Testis (tissue), 3 donors: ENCODE results near the gene PKD2. TPM values are rescaled to one million over a fixed set of nuclear protein-coding genes. Genes with fewer than 3 reads are reported as not detected.

Experiments used
- DNase-seq: peaks from one replicate; pipeline ENCODE4 v3.0.0-alpha.2; 2019
- H3K27ac ChIP-seq, 2 donors: fragments of 200-600 bp; sonication (generic); one replicate each; pipeline ENCODE4 v1.5.1; 2019
- H3K27me3 ChIP-seq: fragments of 200-600 bp; sonication (generic); one replicate; pipeline ENCODE4 v1.5.1; 2019
- H3K36me3 ChIP-seq: fragments of 200-600 bp; sonication (generic); one replicate; pipeline ENCODE4 v1.5.1; 2017; ENCODE audit warnings: low read depth; ENCODE audit errors: missing control alignments
- H3K4me1 ChIP-seq: fragments of 200-600 bp; sonication (generic); one replicate; pipeline ENCODE4 v1.5.1; 2019
- H3K4me3 ChIP-seq, 2 donors: fragments of 200-600 bp; sonication (generic); one replicate each; pipeline ENCODE4 v1.5.1; 2017 to 2019
- H3K9me3 ChIP-seq: fragments of 200-600 bp; sonication (generic); one replicate; pipeline ENCODE4 v1.5.1; 2017
- CTCF ChIP-seq, 3 experiments: fragments of 450-650 bp in 2 of 3; fragments of 200-600 bp in 1 of 3; sonication (generic) in 1 of 3; IDR thresholded peaks; one replicate each; pipeline ENCODE4 v1.5.1; 2016 to 2019; ENCODE audit warnings: antibody characterized with exemption in 3 of 3, mild to moderate bottlenecking in 2 of 3, moderate library complexity in 1 of 3
- POLR2A ChIP-seq: fragments of 450-650 bp; IDR thresholded peaks from one replicate; pipeline ENCODE4 v1.6.1; 2017; ENCODE audit warnings: antibody characterized with exemption, mild to moderate bottlenecking, moderate library complexity
- WGBS, 2 donors: methylation state at CpG; one replicate each; pipeline ENCODE4 v1.1.5; 2018; 5-methylcytosine and 5-hydroxymethylcytosine counted together
- intact Hi-C: fragments of 100-400 bp; cut with DNase I; formaldehyde crosslinking; loops from one replicate; pipeline ENCODE4 v1.15.1; 2023; ENCODE audit warnings: low total_unique reads
- polyA plus RNA-seq: library from polyadenylated mRNA; stranded (reverse); fragments of 350-450 nt; fragmentation: Illumina TruSeq; extraction: RNeasy Lipid Tissue Mini Kit (QIAGEN cat#74804); gene quantifications from one replicate; pipeline ENCODE4 v1.2.3, GENCODE V29; 2014; ENCODE audit warnings: low read depth, low replicate concordance; ENCODE audit not compliant: insufficient read depth
- total RNA-seq, 2 donors: library from RNA; depleted of rRNA; stranded (reverse); fragments of >200 nt; gene quantifications; one replicate each; pipeline ENCODE4 v1.2.3, GENCODE V29; 2016

The PKD2 gene
- total and polyA plus RNA-seq, 3 donors from 2014 or later, result 18.7 to 52.8 (median 24.6) TPM

DNA sequence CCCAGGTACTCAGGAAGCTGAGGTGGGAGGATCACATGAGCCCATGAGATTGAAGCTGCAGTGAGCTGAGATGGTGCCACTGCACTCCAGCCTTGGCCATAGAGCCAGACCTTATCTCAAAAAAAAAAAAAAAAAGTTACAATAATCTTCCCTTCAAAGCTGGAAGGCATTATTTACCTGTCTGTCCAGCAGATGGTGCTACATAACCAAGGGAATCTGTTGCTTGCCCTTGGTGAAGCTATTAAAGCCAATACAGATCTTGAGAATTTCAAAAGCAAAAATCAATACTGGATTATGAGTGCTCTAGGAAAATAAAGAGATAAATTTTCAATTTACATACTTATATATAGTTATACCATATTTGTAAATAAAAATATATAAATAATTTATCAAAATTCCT lies 25.9 kb downstream of the PKD2 start:
- H3K36me3 ChIP-seq, result no peaks in the 10 kb centered on the region

GRCh38 chr4:88035292-88035691 lies 27.9 kb downstream of the PKD2 start:
- WGBS, 2 donors, result 93% methylated on average over 2 of the region's 2 CpGs
- Histone ChIP-seq H3K36me3 (no peaks in the 10 kb centered on the region), H3K27ac (no peak overlapping the region), H3K4me3 (no peak overlapping the region), H3K4me1 (no peaks in the 10 kb centered on the region), H3K9me3 (no peaks in the 10 kb centered on the region), H3K27me3 (no peaks in the 10 kb centered on the region)
- intact Hi-C loops, result loop anchor here (10.0 kb wide), 1 partner anchor 180 kb away; no protein-coding TSS in a partner anchor
- TF ChIP-seq POLR2A (no peak), CTCF (IDR thresholded peaks at IDR 0.05) (no peak)
- DNase-seq, result no peak

More for the DNA sequence above, 25.9 kb downstream of the PKD2 start:
- intact Hi-C loops, result loop anchor here (10.0 kb wide), 1 partner anchor 181 kb away; no protein-coding TSS in a partner anchor
- Histone ChIP-seq H3K27me3 (no peaks in the 10 kb centered on the region), H3K9me3 (no peaks in the 10 kb centered on the region), H3K4me1 (no peaks in the 10 kb centered on the region), H3K4me3 (no peak overlapping the region), H3K27ac (no peak overlapping the region)
- peak; percentile 47 for DNase-seq
- TF ChIP-seq CTCF (IDR thresholded peaks at IDR 0.05) (peak; percentile 43 to 54 (median 49)), POLR2A (no peak)

GRCh38 chr4:88037447-88037846 lies 30.0 kb downstream of the PKD2 start:
- no peak for DNase-seq
- no peak overlapping the region for H3K27ac ChIP-seq
- no peaks in the 10 kb centered on the region for H3K9me3 ChIP-seq
- no peaks in the 10 kb centered on the region for H3K4me1 ChIP-seq
- no peaks in the 10 kb centered on the region for H3K36me3 ChIP-seq
- no peak overlapping the region for H3K4me3 ChIP-seq
- WGBS, 2 donors, result 83 to 85% methylated on average over 1 of the region's 1 CpG
- TF ChIP-seq POLR2A, result no peak
- no peak for TF ChIP-seq CTCF (IDR thresholded peaks at IDR 0.05)
- intact Hi-C loops, result loop anchor here (10.0 kb wide), 1 partner anchor 177 kb away; no protein-coding TSS in a partner anchor
- H3K27me3 ChIP-seq, result no peaks in the 10 kb centered on the region

GRCh38 chr4:88037936-88038335 lies 30.5 kb downstream of the PKD2 start:
- TF ChIP-seq POLR2A (no peak), CTCF (IDR thresholded peaks at IDR 0.05) (no peak)
- WGBS, 2 donors, result 86 to 87% methylated on average over 4 of the region's 4 CpGs
- Histone ChIP-seq H3K4me3 (no peak overlapping the region), H3K4me1 (no peaks in the 10 kb centered on the region), H3K27ac (no peak overlapping the region), H3K27me3 (no peaks in the 10 kb centered on the region), H3K9me3 (no peaks in the 10 kb centered on the region), H3K36me3 (no peaks in the 10 kb centered on the region)
- intact Hi-C loops, result loop anchor here (10.0 kb wide), 1 partner anchor 177 kb away; no protein-coding TSS in a partner anchor
- no peak for DNase-seq

DNA sequence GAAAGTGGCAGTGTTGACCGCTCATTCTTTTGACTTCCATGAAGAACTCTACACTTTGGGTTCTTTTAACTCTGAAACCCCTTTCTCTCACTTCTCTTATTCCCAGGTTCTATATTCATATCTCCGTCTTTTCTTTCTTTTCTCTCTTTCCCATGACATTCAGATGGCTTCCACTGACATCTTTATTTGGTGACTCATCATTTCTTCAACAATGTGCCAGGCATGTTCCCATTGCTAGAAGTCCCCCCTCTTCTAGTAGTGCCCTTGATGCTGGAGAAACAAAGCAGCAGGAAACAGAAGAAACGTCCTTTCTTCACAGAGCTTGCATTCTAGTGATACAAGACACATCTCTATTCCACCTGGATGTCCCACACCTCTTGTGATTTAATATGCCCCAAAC lies 33.3 kb downstream of the PKD2 start:
- Histone ChIP-seq H3K27me3 (no peaks in the 10 kb centered on the region), H3K4me3 (no peak overlapping the region), H3K27ac (no peak overlapping the region), H3K9me3 (no peaks in the 10 kb centered on the region), H3K36me3 (no peaks in the 10 kb centered on the region), H3K4me1 (no peaks in the 10 kb centered on the region)
- whole genome bisulfite sequencing, 2 donors, result 84 to 90% methylated on average over 3 of the region's 3 CpGs
- DNase-seq, result no peak
- TF ChIP-seq CTCF (IDR thresholded peaks at IDR 0.05) (no peak), POLR2A (no peak)
- intact Hi-C loops, result no loop called here
